Gastrocnemius medialis (tissue), 4 donors: ENCODE results near the gene ANKRD34A. TPM values are rescaled to one million over a fixed set of nuclear protein-coding genes. Genes with fewer than 3 reads are reported as not detected.

Source experiments
- ATAC-seq, 2 donors: fragments of 150-250 bp; one replicate each; pipeline ENCODE4 v1.9.1; 2016
- DNase-seq, 2 donors: peaks; one replicate each; pipeline ENCODE4 v3.0.0-alpha.2; 2019
- H3K27ac ChIP-seq, 4 donors: fragments of 200-600 bp; sonication (generic); 1 replicate in 1 of 4; 2 replicates in 3 of 4; pipeline ENCODE4 v1.5.1; 2016 to 2018; ENCODE audit warnings: mild to moderate bottlenecking in 2 of 4, moderate library complexity in 1 of 4
- H3K27me3 ChIP-seq, 3 donors: fragments of 200-600 bp; sonication (generic) in 2 of 3; 1 replicate in 1 of 3; 2 replicates in 2 of 3; pipeline versions ENCODE4 v1.5.1 to v1.6.0; 2016 to 2019; ENCODE audit warnings: mild to moderate bottlenecking in 1 of 3, moderate library complexity in 1 of 3
- H3K36me3 ChIP-seq, 2 donors: fragments of 200-600 bp; sonication (generic) in 1 of 2; one replicate each; pipeline ENCODE4 v1.5.1; 2017 to 2018
- H3K4me1 ChIP-seq, 2 donors: fragments of 200-600 bp; sonication (generic) in 1 of 2; one replicate each; pipeline ENCODE4 v1.5.1; 2016 to 2017; ENCODE audit warnings: mild to moderate bottlenecking in 2 of 2
- H3K4me3 ChIP-seq, 4 donors: fragments of 200-600 bp; sonication (generic) in 3 of 4; 1 replicate in 1 of 4; 2 replicates in 3 of 4; pipeline ENCODE4 v1.5.1; 2016 to 2019; ENCODE audit warnings: mild to moderate bottlenecking in 2 of 4
- H3K9me3 ChIP-seq, 3 donors: fragments of 200-600 bp; sonication (generic) in 2 of 3; 1 replicate in 1 of 3; 2 replicates in 2 of 3; pipeline ENCODE4 v1.5.1; 2016 to 2019
- CTCF ChIP-seq, 5 experiments: fragments of 450-650 bp in 3 of 5; fragments of 200-600 bp in 2 of 5; sonication (generic) in 2 of 5; IDR thresholded peaks in 4 of 5; conservative IDR thresholded peaks in 1 of 5; 1 replicate in 4 of 5; 2 replicates in 1 of 5; pipeline ENCODE4 v1.5.1; 2016 to 2019; ENCODE audit warnings: antibody characterized with exemption in 5 of 5, mild to moderate bottlenecking in 3 of 5, moderate library complexity in 3 of 5
- POLR2A ChIP-seq, 2 donors: fragments of 450-650 bp; IDR thresholded peaks; one replicate each; pipeline ENCODE4 v1.6.1; 2017; ENCODE audit warnings: antibody characterized with exemption in 2 of 2, mild to moderate bottlenecking in 2 of 2, moderate library complexity in 2 of 2
- in situ Hi-C, 4 donors: fragments of 200-750 bp; cut with MboI; loops; one replicate each; pipeline versions ENCODE4 v1.15.0 to v1.8.0; 2017; ENCODE audit warnings: low sequenced_read_pairs in 4 of 4
- intact Hi-C: fragments of 100-400 bp; cut with DNase I; formaldehyde crosslinking; loops from one replicate; pipeline ENCODE4 v1.15.1; 2023; ENCODE audit warnings: low total_unique reads
- total RNA-seq, 4 donors: library from RNA; depleted of rRNA; stranded (reverse); fragments of >200 nt; gene quantifications; one replicate each; pipeline versions ENCODE4 v1.1.0 to v1.2.3, GENCODE V29; 2016

The ANKRD34A gene
- total RNA-seq, 4 donors from 2014 or later = 3.3 to 19.0 (median 6.7) TPM

GRCh38 chr1:145965119-145965744 is 857 bp upstream of the ANKRD34A start:
- peak overlapping the region; percentile 88 to 99 (median 96) for H3K27ac ChIP-seq
- no peaks in the 10 kb centered on the region for H3K9me3 ChIP-seq
- DNase-seq = no peak
- intact Hi-C loops (loop anchor here (2.0 kb wide), 2 partner anchors 14 to 72 kb away; no protein-coding TSS in a partner anchor), in situ Hi-C loops (no loop called here)
- peaks cover 0 to 6% of the 10 kb centered on the region in 2 donors for H3K36me3 ChIP-seq
- ATAC-seq = no peak
- peak overlapping the region; percentile 67 to 82 (median 73) for H3K4me3 ChIP-seq
- peaks cover 24 to 25% of the 10 kb centered on the region in 2 donors for H3K4me1 ChIP-seq
- H3K27me3 ChIP-seq = no peaks in the 10 kb centered on the region
- TF ChIP-seq CTCF (IDR thresholded peaks at IDR 0.05 in 4 of 5, conservative IDR thresholded peaks at IDR 0.05 in 1 of 5) (no peak), POLR2A (IDR thresholded peaks at IDR 0.05) (no peak)

- DNase-seq (no peak), ATAC-seq (no peak)
- peak overlapping the region; percentile 69 to 82 (median 73) for H3K4me3 ChIP-seq
- in situ Hi-C loops = no loop called here
- H3K9me3 ChIP-seq = no peaks in the 10 kb centered on the region
- no peaks in the 10 kb centered on the region for H3K27me3 ChIP-seq
- H3K36me3 ChIP-seq = peaks cover 0 to 6% of the 10 kb centered on the region in 2 donors
- H3K27ac ChIP-seq = peak overlapping the region; percentile 88 to 99 (median 96)
- intact Hi-C loops = loop anchor here (2.0 kb wide), 3 partner anchors 15 to 71 kb away; partner anchors contain the start of gene PEX11B
- peaks cover 36 to 42% of the 10 kb centered on the region in 2 donors for H3K4me1 ChIP-seq
- no peak for TF ChIP-seq CTCF (IDR thresholded peaks at IDR 0.05 in 4 of 5, conservative IDR thresholded peaks at IDR 0.05 in 1 of 5)
- no peak for TF ChIP-seq POLR2A (IDR thresholded peaks at IDR 0.05)
Measured at GRCh38 chr1:145963265-145964019, 933 bp downstream of the ANKRD34A start.

GRCh38 chr1:145962157-145963102 is 1.9 kb downstream of the ANKRD34A start:
- intact Hi-C loops = loop anchor here (2.0 kb wide), 1 partner anchor 44 kb away; the partner anchor contains the start of gene PEX11B

More at GRCh38 chr1:145962157-145963102, 1.9 kb downstream of the ANKRD34A start:
- peak; percentile 51 to 55 for TF ChIP-seq POLR2A (IDR thresholded peaks at IDR 0.05)
- TF ChIP-seq CTCF (IDR thresholded peaks at IDR 0.05 in 4 of 5, conservative IDR thresholded peaks at IDR 0.05 in 1 of 5) = no peak
- Histone ChIP-seq H3K9me3 (no peaks in the 10 kb centered on the region), H3K27me3 (no peaks in the 10 kb centered on the region), H3K27ac (peak overlapping the region; percentile 88 to 99 (median 96)), H3K36me3 (peaks cover 0 to 3% of the 10 kb centered on the region in 2 donors), H3K4me1 (peaks cover 41 to 45% of the 10 kb centered on the region in 2 donors), H3K4me3 (peak overlapping the region; percentile 69 to 82 (median 73))
- peak in 1 of 2 donors; percentile 64 for DNase-seq
- in situ Hi-C loops = no loop called here
- peak in 1 of 2 donors; percentile 9 for ATAC-seq
